ENCODE measurements around the gene ADCY1. TPM values are rescaled to one million over a fixed set of nuclear protein-coding genes. Genes with fewer than 3 reads are reported as not detected.

The ADCY1 gene
- total and polyA plus RNA-seq, 2 donors (not counting 3 experiments of a cell fraction or from before 2014, with no cell fraction given), result 0.52 to 1.6 TPM

- TF ChIP-seq EZH2 (IDR thresholded peaks at IDR 0.05; ENCODE audit: borderline replicate concordance, low read depth, low read length, severe bottlenecking) (no peak), FOS (IDR thresholded peaks at IDR 0.05; ENCODE audit: borderline replicate concordance, insufficient read depth, low read length) (no peak), GATA2 (IDR thresholded peaks at IDR 0.05; ENCODE audit: insufficient read depth, insufficient read length, low read depth, low read length) (no peak), POLR2AphosphoS5 (IDR thresholded peaks at IDR 0.05; ENCODE audit: insufficient read depth, low read depth, low read length) (no peak), CTCF (IDR thresholded peaks at IDR 0.05; ENCODE audit: extremely low read depth in 1 of 2, insufficient read depth in 1 of 2, low read depth in 1 of 2, low read length in 2 of 2) (no peak), MYC (IDR thresholded peaks at IDR 0.05; ENCODE audit: low read depth, low read length) (no peak), MAX (IDR thresholded peaks at IDR 0.05; ENCODE audit: insufficient read depth, insufficient read length) (no peak), POLR2A (IDR thresholded peaks at IDR 0.05; ENCODE audit: low read depth, low read length) (no peak), JUN (IDR thresholded peaks at IDR 0.05; ENCODE audit: borderline replicate concordance, insufficient read depth, insufficient read length, low read depth) (no peak)
- CTCF ChIA-PET, result no interaction called here
Measured at GRCh38 chr7:45570797-45571196, 3.4 kb upstream of the ADCY1 start.

More at GRCh38 chr7:45570797-45571196, 3.4 kb upstream of the ADCY1 start:
- Histone ChIP-seq H3K9ac (replicated peaks; ENCODE audit: extremely low read depth, insufficient read depth, low read length) (no peak overlapping the region), H3K9me3 (replicated peaks; ENCODE audit: control insufficient read depth, insufficient read depth, low read length) (no peaks in the 10 kb centered on the region), H3K4me3 (replicated peaks in 1 of 3; ENCODE audit: insufficient read depth in 1 of 3, low read depth in 1 of 3, low read length in 3 of 3) (no peak overlapping the region), H3K9me1 (replicated peaks; ENCODE audit: control insufficient read depth, extremely low read depth, insufficient read depth, low read length) (no peaks in the 10 kb centered on the region), H4K20me1 (replicated peaks; ENCODE audit: control insufficient read depth, extremely low read depth, insufficient read depth, low read length) (no peaks in the 10 kb centered on the region), H3K79me2 (ENCODE audit: control insufficient read depth, insufficient read depth, low read length) (no peaks in the 10 kb centered on the region), H2AFZ (ENCODE audit: low read depth, low read length) (no peak overlapping the region), H3K36me3 (ENCODE audit: control insufficient read depth in 2 of 2, extremely low read depth in 1 of 2, insufficient read depth in 2 of 2, low read length in 2 of 2) (no peaks in the 10 kb centered on the region), H3K27ac (ENCODE audit: insufficient read depth, low read depth, low read length) (no peak overlapping the region), H3K27me3 (ENCODE audit: control insufficient read depth in 2 of 2, insufficient read depth in 2 of 2, low read length in 2 of 2) (peaks cover 24 to 33% of the 10 kb centered on the region in 2 experiments), H3K4me2 (ENCODE audit: insufficient read depth, low read length) (no peak overlapping the region), H3K4me1 (ENCODE audit: control insufficient read depth, extremely low read depth, insufficient read depth, low read length) (peaks cover 7% of the 10 kb centered on the region)
- POLR2A ChIA-PET, result no interaction called here
- no TSS peak for BruUV-seq (replicated peaks)
- DNase-seq (ENCODE audit: low read depth, low spot score) (no peak), FAIRE-seq (no peak)
- dilution Hi-C loops (cut with MboI; ENCODE audit: extremely low pct_ligation_motif_present, low sequenced_read_pairs) (no loop called here), intact Hi-C loops (cut with micrococcal nuclease) (no loop called here)

All from endothelial cell of umbilical vein (primary cell).